ENCODE measurements around the gene BCL11A. TPM values are rescaled to one million over a fixed set of nuclear protein-coding genes. Genes with fewer than 3 reads are reported as not detected.

BCL11A gene
- total RNA-seq, 5 donors from 2014 or later (not counting 1 experiment from before 2014, with no cell fraction given), result 3.6 to 11.9 (median 5.6) TPM

DNA sequence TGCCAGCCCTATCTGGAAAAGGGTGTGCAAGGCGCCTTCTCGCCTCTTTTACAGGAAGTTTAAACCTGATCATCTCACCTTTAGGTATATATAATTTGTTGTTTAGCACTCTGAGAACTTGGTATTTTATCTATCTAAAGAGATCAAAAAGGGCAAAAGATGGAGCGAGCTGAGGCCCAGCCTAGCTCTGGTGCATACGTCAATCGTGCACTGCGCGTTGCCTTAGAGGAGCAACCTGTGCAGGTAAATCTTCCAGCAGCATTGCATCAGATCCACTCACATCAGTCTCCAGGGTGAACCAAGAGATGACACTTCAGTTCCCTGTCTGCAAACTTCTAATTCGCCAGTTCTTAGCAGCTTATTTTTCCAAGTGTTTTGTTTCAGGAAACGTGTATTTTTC, 15.4 kb downstream of the BCL11A start:
- POLR2A ChIA-PET, result no interaction called here
- ATAC-seq (replicated peaks in 1 of 4) (no peak), DNase-seq (no peak)
- H3K27me3 ChIP-seq (replicated peaks in 1 of 2; ENCODE audit: control insufficient read depth in 2 of 2, extremely low read depth in 1 of 2, insufficient read depth in 2 of 2, low read length in 1 of 2), result peaks cover 0 to 11% of the 10 kb centered on the region in 2 experiments
- H3K4me1 ChIP-seq (ENCODE audit: control insufficient read depth in 1 of 2, extremely low read depth in 1 of 2, insufficient read depth in 2 of 2, low read length in 2 of 2), result peaks cover 4 to 42% of the 10 kb centered on the region in 2 experiments
- WGBS (ENCODE audit: insufficient coverage), result 82% methylated on average over 6 of the region's 9 CpGs
- H3K4me3 Mint-ChIP-seq, result no peak overlapping the region
- no peaks in the 10 kb centered on the region for H3K9me3 Mint-ChIP-seq
- CTCF ChIA-PET, result interaction anchor here in 1 of 2 donors (0.6 kb wide), 2 partner anchors 20 to 65 kb away, joined by 3 read pairs; no protein-coding TSS in a partner anchor
- peaks cover 22 to 32% of the 10 kb centered on the region in 2 donors for H3K27me3 Mint-ChIP-seq
- no peaks in the 10 kb centered on the region for H3K36me3 ChIP-seq (ENCODE audit: control insufficient read depth in 2 of 2, extremely low read depth in 1 of 2, insufficient read depth in 1 of 2, low read length in 1 of 2)
- no peaks in the 10 kb centered on the region for H3K9me3 ChIP-seq
- no peaks in the 10 kb centered on the region for H3K36me3 Mint-ChIP-seq
- peaks cover 0 to 8% (median 0%) of the 10 kb centered on the region in 3 donors for H3K4me1 Mint-ChIP-seq
- H3K27ac ChIP-seq (ENCODE audit: low read length), result no peak overlapping the region
- no peak overlapping the region for H3K27ac Mint-ChIP-seq
- H3K4me3 ChIP-seq (ENCODE audit: control insufficient read depth in 1 of 2, extremely low read depth in 1 of 2, low read length in 1 of 2), result no peak overlapping the region

- peaks cover 4 to 39% of the 10 kb centered on the region in 2 experiments for H3K4me1 ChIP-seq (ENCODE audit: control insufficient read depth in 1 of 2, extremely low read depth in 1 of 2, insufficient read depth in 2 of 2, low read length in 2 of 2)
- ATAC-seq (replicated peaks in 1 of 4) (no peak), DNase-seq (no peak)
- no peaks in the 10 kb centered on the region for H3K36me3 ChIP-seq (ENCODE audit: control insufficient read depth in 2 of 2, extremely low read depth in 1 of 2, insufficient read depth in 1 of 2, low read length in 1 of 2)
- no peak overlapping the region for H3K27ac ChIP-seq (ENCODE audit: low read length)
- Mint-ChIP-seq H3K4me3 (no peak overlapping the region), H3K27ac (no peak overlapping the region), H3K36me3 (no peaks in the 10 kb centered on the region), H3K9me3 (no peaks in the 10 kb centered on the region), H3K4me1 (peaks cover 0 to 8% (median 3%) of the 10 kb centered on the region in 3 donors), H3K27me3 (peaks cover 33 to 37% of the 10 kb centered on the region in 2 donors)
- WGBS (ENCODE audit: insufficient coverage), result no CpG with 5 or more reads among the region's 1 CpG
- H3K9me3 ChIP-seq, result no peaks in the 10 kb centered on the region
- peaks cover 0 to 13% of the 10 kb centered on the region in 2 experiments for H3K27me3 ChIP-seq (replicated peaks in 1 of 2; ENCODE audit: control insufficient read depth in 2 of 2, extremely low read depth in 1 of 2, insufficient read depth in 2 of 2, low read length in 1 of 2)
- POLR2A ChIA-PET, result no interaction called here
- peak overlapping the region in 1 of 2 donors; percentile 10 for H3K4me3 ChIP-seq (ENCODE audit: control insufficient read depth in 1 of 2, extremely low read depth in 1 of 2, low read length in 1 of 2)
- CTCF ChIA-PET, result no interaction called here
These were observed 16.7 kb downstream of the BCL11A start for GRCh38 chr2:60536746-60537145.

DNA sequence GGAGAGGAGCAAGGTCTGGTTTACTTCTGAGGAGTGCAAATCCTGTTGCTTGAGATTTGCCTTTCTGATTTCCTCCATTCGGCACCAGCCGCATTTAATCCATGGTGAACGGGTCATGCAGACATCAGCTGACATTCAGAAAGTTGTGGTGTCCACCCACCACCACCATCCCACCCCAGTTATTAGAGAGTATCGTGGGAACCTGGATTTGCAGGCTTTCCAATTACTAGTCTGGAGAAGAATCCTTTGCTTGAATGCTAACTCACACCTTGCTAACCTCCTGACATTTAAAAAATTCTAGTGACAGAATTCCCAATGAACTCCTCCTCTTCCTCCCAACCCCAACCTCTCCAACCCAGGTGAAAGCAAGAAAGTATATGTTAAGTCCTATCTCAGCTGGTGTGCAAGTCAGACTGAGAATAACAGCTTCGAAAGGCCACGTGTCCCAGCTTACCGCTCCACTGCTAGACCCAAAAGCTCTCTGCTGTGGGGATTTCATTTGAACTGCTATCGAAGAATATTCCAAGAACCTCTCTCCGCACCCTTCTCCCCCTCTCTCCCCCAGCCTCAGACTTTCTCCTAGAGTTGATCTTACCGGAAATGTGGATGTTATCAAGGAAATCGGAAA, 17.7 kb downstream of the BCL11A start:
- no peaks in the 10 kb centered on the region for H3K36me3 ChIP-seq (ENCODE audit: control insufficient read depth in 2 of 2, extremely low read depth in 1 of 2, insufficient read depth in 1 of 2, low read length in 1 of 2)
- Mint-ChIP-seq H3K4me1 (peaks cover 0 to 8% (median 4%) of the 10 kb centered on the region in 3 donors), H3K27me3 (peaks cover 38 to 45% of the 10 kb centered on the region in 2 donors), H3K9me3 (no peaks in the 10 kb centered on the region), H3K36me3 (no peaks in the 10 kb centered on the region), H3K27ac (no peak overlapping the region), H3K4me3 (no peak overlapping the region)
- no peak for DNase-seq
- 83% methylated on average over 7 of the region's 11 CpGs for WGBS (ENCODE audit: insufficient coverage)
- H3K4me3 ChIP-seq (ENCODE audit: control insufficient read depth in 1 of 2, extremely low read depth in 1 of 2, low read length in 1 of 2), result no peak overlapping the region
- H3K4me1 ChIP-seq (ENCODE audit: control insufficient read depth in 1 of 2, extremely low read depth in 1 of 2, insufficient read depth in 2 of 2, low read length in 2 of 2), result peaks cover 4 to 39% of the 10 kb centered on the region in 2 experiments
- POLR2A ChIA-PET, result no interaction called here
- no peak overlapping the region for H3K27ac ChIP-seq (ENCODE audit: low read length)
- peaks cover 0 to 20% of the 10 kb centered on the region in 2 experiments for H3K27me3 ChIP-seq (replicated peaks in 1 of 2; ENCODE audit: control insufficient read depth in 2 of 2, extremely low read depth in 1 of 2, insufficient read depth in 2 of 2, low read length in 1 of 2)
- no peak for ATAC-seq (replicated peaks in 1 of 4)
- no peaks in the 10 kb centered on the region for H3K9me3 ChIP-seq
- CTCF ChIA-PET, result no interaction called here

GRCh38 chr2:60534892-60535684, 18.4 kb downstream of the BCL11A start:
- Mint-ChIP-seq H3K4me1 (peaks cover 0 to 8% (median 5%) of the 10 kb centered on the region in 3 donors), H3K27me3 (peaks cover 40 to 50% of the 10 kb centered on the region in 2 donors), H3K4me3 (no peak overlapping the region), H3K36me3 (no peaks in the 10 kb centered on the region), H3K27ac (no peak overlapping the region), H3K9me3 (no peaks in the 10 kb centered on the region)
- ChIA-PET CTCF (no interaction called here), POLR2A (no interaction called here)
- peaks cover 0 to 23% of the 10 kb centered on the region in 2 experiments for H3K27me3 ChIP-seq (replicated peaks in 1 of 2; ENCODE audit: control insufficient read depth in 2 of 2, extremely low read depth in 1 of 2, insufficient read depth in 2 of 2, low read length in 1 of 2)
- no peaks in the 10 kb centered on the region for H3K36me3 ChIP-seq (ENCODE audit: control insufficient read depth in 2 of 2, extremely low read depth in 1 of 2, insufficient read depth in 1 of 2, low read length in 1 of 2)
- H3K4me1 ChIP-seq (ENCODE audit: control insufficient read depth in 1 of 2, extremely low read depth in 1 of 2, insufficient read depth in 2 of 2, low read length in 2 of 2), result peaks cover 4 to 38% of the 10 kb centered on the region in 2 experiments
- no peak for ATAC-seq (replicated peaks in 1 of 4)
- no peak overlapping the region for H3K27ac ChIP-seq (ENCODE audit: low read length)
- H3K4me3 ChIP-seq (ENCODE audit: control insufficient read depth in 1 of 2, extremely low read depth in 1 of 2, low read length in 1 of 2), result no peak overlapping the region
- 94% methylated on average over 4 of the region's 6 CpGs for WGBS (ENCODE audit: insufficient coverage)
- DNase-seq, result no peak
- H3K9me3 ChIP-seq, result no peaks in the 10 kb centered on the region

DNA sequence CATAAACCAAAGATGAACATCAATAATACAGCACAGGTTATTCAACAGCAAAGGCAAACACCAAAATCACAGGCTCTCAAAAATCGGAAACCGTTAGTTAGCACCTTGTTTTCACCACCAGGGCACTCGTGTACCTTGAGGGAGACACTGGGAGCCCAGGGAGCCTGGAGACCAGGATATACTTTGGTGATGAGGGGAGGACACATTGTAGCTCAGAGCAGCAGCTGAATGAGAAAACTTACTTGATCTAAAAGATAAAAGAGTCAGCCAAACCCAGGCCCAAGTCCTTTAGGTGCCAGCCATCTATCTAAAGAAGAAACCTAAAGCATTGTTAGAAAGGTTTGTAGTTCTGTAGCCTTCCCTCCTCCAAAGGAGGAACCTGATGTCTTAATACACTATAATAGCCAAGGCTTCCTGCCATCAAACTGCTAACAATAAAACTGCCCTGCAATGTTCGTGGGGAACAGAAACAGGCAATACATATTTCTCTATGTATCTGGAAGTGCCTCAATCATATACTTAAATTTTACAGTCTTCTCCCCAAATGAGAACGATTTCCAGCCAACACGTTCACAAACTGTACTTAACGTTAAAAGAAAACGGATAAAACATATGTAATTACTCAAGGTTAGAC, 19.3 kb downstream of the BCL11A start:
- peaks cover 0 to 28% of the 10 kb centered on the region in 2 experiments for H3K27me3 ChIP-seq (replicated peaks in 1 of 2; ENCODE audit: control insufficient read depth in 2 of 2, extremely low read depth in 1 of 2, insufficient read depth in 2 of 2, low read length in 1 of 2)
- Mint-ChIP-seq H3K4me3 (no peak overlapping the region), H3K4me1 (peaks cover 0 to 8% (median 5%) of the 10 kb centered on the region in 3 donors), H3K36me3 (no peaks in the 10 kb centered on the region), H3K9me3 (no peaks in the 10 kb centered on the region), H3K27me3 (peaks cover 39 to 55% of the 10 kb centered on the region in 2 donors), H3K27ac (no peak overlapping the region)
- no peak overlapping the region for H3K27ac ChIP-seq (ENCODE audit: low read length)
- DNase-seq (no peak), ATAC-seq (replicated peaks in 1 of 4) (no peak)
- ChIA-PET CTCF (no interaction called here), POLR2A (no interaction called here)
- H3K36me3 ChIP-seq (ENCODE audit: control insufficient read depth in 2 of 2, extremely low read depth in 1 of 2, insufficient read depth in 1 of 2, low read length in 1 of 2), result no peaks in the 10 kb centered on the region
- H3K4me3 ChIP-seq (ENCODE audit: control insufficient read depth in 1 of 2, extremely low read depth in 1 of 2, low read length in 1 of 2), result no peak overlapping the region
- H3K4me1 ChIP-seq (ENCODE audit: control insufficient read depth in 1 of 2, extremely low read depth in 1 of 2, insufficient read depth in 2 of 2, low read length in 2 of 2), result peaks cover 4 to 41% of the 10 kb centered on the region in 2 experiments
- no peaks in the 10 kb centered on the region for H3K9me3 ChIP-seq
- WGBS (ENCODE audit: insufficient coverage), result 78% methylated on average over 5 of the region's 8 CpGs

Measured in T-cell (primary cell).